Measurements from ENCODE around the gene TK1.
A peak's percentile ranks its signal among the peaks of the same experiment; 100 is the strongest.
"Not testable (repeated sequence)": the region's sequence is repeated elsewhere in the genome, so short reads cannot be mapped to it uniquely, and the experiment has no call there.

The TK1 gene

GRCh38 chr17:78142119-78142861 is 44.6 kb downstream of the TK1 start:
- H3K27me3 ChIP-seq (ENCODE audit: control insufficient read depth in 2 of 2, insufficient read depth in 2 of 2, low read length in 2 of 2) = no peaks in the 10 kb centered on the region
- H3K4me3 ChIP-seq (ENCODE audit: low read length in 2 of 2) = no peak overlapping the region
- no peak overlapping the region for H3K9ac ChIP-seq (ENCODE audit: low read depth in 1 of 2, low read length in 2 of 2)
- H3K4me1 ChIP-seq (ENCODE audit: control insufficient read depth in 2 of 2, insufficient read depth in 2 of 2, low read length in 2 of 2) = peaks cover 47 to 50% of the 10 kb centered on the region in 2 donors
- peak overlapping the region in 1 of 2 donors; percentile 19 for H3K27ac ChIP-seq (ENCODE audit: low read depth in 2 of 2, low read length in 2 of 2)
- H3K9me3 ChIP-seq (ENCODE audit: control insufficient read depth in 2 of 2, low read length in 2 of 2) = no peaks in the 10 kb centered on the region
- H3K36me3 ChIP-seq (ENCODE audit: control insufficient read depth in 2 of 2, insufficient read depth in 2 of 2, low read length in 2 of 2) = no peaks in the 10 kb centered on the region

GRCh38 chr17:78141437-78142118 is 45.3 kb downstream of the TK1 start:
- Histone ChIP-seq H3K27ac (ENCODE audit: low read depth in 2 of 2, low read length in 2 of 2) (peak overlapping the region in 1 of 2 donors; percentile 19), H3K36me3 (ENCODE audit: control insufficient read depth in 2 of 2, insufficient read depth in 2 of 2, low read length in 2 of 2) (no peaks in the 10 kb centered on the region), H3K4me1 (ENCODE audit: control insufficient read depth in 2 of 2, insufficient read depth in 2 of 2, low read length in 2 of 2) (peaks cover 46 to 48% of the 10 kb centered on the region in 2 donors), H3K9ac (ENCODE audit: low read depth in 1 of 2, low read length in 2 of 2) (peak overlapping the region in 1 of 2 donors; percentile 13), H3K4me3 (ENCODE audit: low read length in 2 of 2) (no peak overlapping the region), H3K27me3 (ENCODE audit: control insufficient read depth in 2 of 2, insufficient read depth in 2 of 2, low read length in 2 of 2) (no peaks in the 10 kb centered on the region), H3K9me3 (ENCODE audit: control insufficient read depth in 2 of 2, low read length in 2 of 2) (no peaks in the 10 kb centered on the region)

GRCh38 chr17:78140169-78141051 is 46.4 kb downstream of the TK1 start:
- Histone ChIP-seq H3K9ac (ENCODE audit: low read depth in 1 of 2, low read length in 2 of 2) (peak overlapping the region; percentile 56 to 59), H3K36me3 (ENCODE audit: control insufficient read depth in 2 of 2, insufficient read depth in 2 of 2, low read length in 2 of 2) (peaks cover 0 to under 1% of the 10 kb centered on the region in 2 donors), H3K27me3 (ENCODE audit: control insufficient read depth in 2 of 2, insufficient read depth in 2 of 2, low read length in 2 of 2) (no peaks in the 10 kb centered on the region), H3K4me3 (ENCODE audit: low read length in 2 of 2) (peak overlapping the region; percentile 22 to 44), H3K9me3 (ENCODE audit: control insufficient read depth in 2 of 2, low read length in 2 of 2) (no peaks in the 10 kb centered on the region), H3K4me1 (ENCODE audit: control insufficient read depth in 2 of 2, insufficient read depth in 2 of 2, low read length in 2 of 2) (peaks cover 41 to 43% of the 10 kb centered on the region in 2 donors), H3K27ac (ENCODE audit: low read depth in 2 of 2, low read length in 2 of 2) (peak overlapping the region; percentile 25 to 67)

GRCh38 chr17:78139861-78140168 is 47.0 kb downstream of the TK1 start:
- H3K36me3 ChIP-seq (ENCODE audit: control insufficient read depth in 2 of 2, insufficient read depth in 2 of 2, low read length in 2 of 2); H3K27me3 ChIP-seq (ENCODE audit: control insufficient read depth in 2 of 2, insufficient read depth in 2 of 2, low read length in 2 of 2); H3K9me3 ChIP-seq (ENCODE audit: control insufficient read depth in 2 of 2, low read length in 2 of 2): not testable (repeated sequence)
- Histone ChIP-seq H3K4me3 (ENCODE audit: low read length in 2 of 2) (peak overlapping the region; percentile 1 to 44), H3K9ac (ENCODE audit: low read depth in 1 of 2, low read length in 2 of 2) (peak overlapping the region in 1 of 2 donors; percentile 56), H3K4me1 (ENCODE audit: control insufficient read depth in 2 of 2, insufficient read depth in 2 of 2, low read length in 2 of 2) (peaks cover 35 to 37% of the 10 kb centered on the region in 2 donors), H3K27ac (ENCODE audit: low read depth in 2 of 2, low read length in 2 of 2) (peak overlapping the region; percentile 25 to 67)

GRCh38 chr17:78138204-78139060 is 48.4 kb downstream of the TK1 start:
- Histone ChIP-seq H3K36me3 (ENCODE audit: control insufficient read depth in 2 of 2, insufficient read depth in 2 of 2, low read length in 2 of 2) (peaks cover 0 to 7% of the 10 kb centered on the region in 2 donors), H3K27me3 (ENCODE audit: control insufficient read depth in 2 of 2, insufficient read depth in 2 of 2, low read length in 2 of 2) (no peaks in the 10 kb centered on the region), H3K9ac (ENCODE audit: low read depth in 1 of 2, low read length in 2 of 2) (no peak overlapping the region), H3K4me1 (ENCODE audit: control insufficient read depth in 2 of 2, insufficient read depth in 2 of 2, low read length in 2 of 2) (peaks cover 30 to 32% of the 10 kb centered on the region in 2 donors), H3K9me3 (ENCODE audit: control insufficient read depth in 2 of 2, low read length in 2 of 2) (no peaks in the 10 kb centered on the region), H3K4me3 (ENCODE audit: low read length in 2 of 2) (no peak overlapping the region), H3K27ac (ENCODE audit: low read depth in 2 of 2, low read length in 2 of 2) (no peak overlapping the region)

GRCh38 chr17:78137392-78138203 is 49.3 kb downstream of the TK1 start:
- H3K9ac ChIP-seq (ENCODE audit: low read depth in 1 of 2, low read length in 2 of 2) = peak overlapping the region in 1 of 2 donors; percentile 5
- peak overlapping the region in 1 of 2 donors; percentile 16 for H3K27ac ChIP-seq (ENCODE audit: low read depth in 2 of 2, low read length in 2 of 2)
- peaks cover 30 to 32% of the 10 kb centered on the region in 2 donors for H3K4me1 ChIP-seq (ENCODE audit: control insufficient read depth in 2 of 2, insufficient read depth in 2 of 2, low read length in 2 of 2)
- peaks cover 0 to 7% of the 10 kb centered on the region in 2 donors for H3K36me3 ChIP-seq (ENCODE audit: control insufficient read depth in 2 of 2, insufficient read depth in 2 of 2, low read length in 2 of 2)
- no peaks in the 10 kb centered on the region for H3K27me3 ChIP-seq (ENCODE audit: control insufficient read depth in 2 of 2, insufficient read depth in 2 of 2, low read length in 2 of 2)
- no peak overlapping the region for H3K4me3 ChIP-seq (ENCODE audit: low read length in 2 of 2)
- H3K9me3 ChIP-seq (ENCODE audit: control insufficient read depth in 2 of 2, low read length in 2 of 2) = no peaks in the 10 kb centered on the region

GRCh38 chr17:78135858-78136500 is 50.9 kb downstream of the TK1 start:
- Histone ChIP-seq H3K27ac (ENCODE audit: low read depth in 2 of 2, low read length in 2 of 2) (no peak overlapping the region), H3K4me3 (ENCODE audit: low read length in 2 of 2) (no peak overlapping the region), H3K4me1 (ENCODE audit: control insufficient read depth in 2 of 2, insufficient read depth in 2 of 2, low read length in 2 of 2) (peaks cover 18 to 26% of the 10 kb centered on the region in 2 donors), H3K27me3 (ENCODE audit: control insufficient read depth in 2 of 2, insufficient read depth in 2 of 2, low read length in 2 of 2) (no peaks in the 10 kb centered on the region), H3K9ac (ENCODE audit: low read depth in 1 of 2, low read length in 2 of 2) (no peak overlapping the region), H3K36me3 (ENCODE audit: control insufficient read depth in 2 of 2, insufficient read depth in 2 of 2, low read length in 2 of 2) (peaks cover 0 to 7% of the 10 kb centered on the region in 2 donors), H3K9me3 (ENCODE audit: control insufficient read depth in 2 of 2, low read length in 2 of 2) (no peaks in the 10 kb centered on the region)

GRCh38 chr17:78134899-78135385 is 51.9 kb downstream of the TK1 start:
- Histone ChIP-seq H3K4me3 (ENCODE audit: low read length in 2 of 2) (no peak overlapping the region), H3K9me3 (ENCODE audit: control insufficient read depth in 2 of 2, low read length in 2 of 2) (no peaks in the 10 kb centered on the region), H3K4me1 (ENCODE audit: control insufficient read depth in 2 of 2, insufficient read depth in 2 of 2, low read length in 2 of 2) (peaks cover 17 to 30% of the 10 kb centered on the region in 2 donors), H3K9ac (ENCODE audit: low read depth in 1 of 2, low read length in 2 of 2) (no peak overlapping the region), H3K27me3 (ENCODE audit: control insufficient read depth in 2 of 2, insufficient read depth in 2 of 2, low read length in 2 of 2) (no peaks in the 10 kb centered on the region), H3K27ac (ENCODE audit: low read depth in 2 of 2, low read length in 2 of 2) (no peak overlapping the region), H3K36me3 (ENCODE audit: control insufficient read depth in 2 of 2, insufficient read depth in 2 of 2, low read length in 2 of 2) (peaks cover 0 to 7% of the 10 kb centered on the region in 2 donors)
